Spinal cord (tissue), 10 donors: Measurements from ENCODE around the gene CDC27. TPM values are rescaled to one million over a fixed set of nuclear protein-coding genes. Genes with fewer than 3 reads are reported as not detected.
"Not testable (repeated sequence)": the region's sequence is repeated elsewhere in the genome, so short reads cannot be mapped to it uniquely, and the experiment has no call there.

Experiments
- DNase-seq, 6 donors: peaks; one replicate each; pipeline versions ENCODE4 v3.0.0 to v3.0.0-alpha.2; 2013 to 2015; ENCODE audit warnings: low spot score in 6 of 6, low read depth in 4 of 6
- H3K27ac ChIP-seq: one replicate; pipeline ENCODE4 v1.5.1; 2013; ENCODE audit warnings: low read depth, low read length, control low read depth
- H3K27me3 ChIP-seq: one replicate; pipeline ENCODE4 v1.6.1; 2013; ENCODE audit warnings: low read length; ENCODE audit not compliant: control insufficient read depth, insufficient read depth
- H3K36me3 ChIP-seq: one replicate; pipeline ENCODE4 v1.6.1; 2013; ENCODE audit warnings: low read length; ENCODE audit not compliant: control insufficient read depth, insufficient read depth
- H3K4me1 ChIP-seq: one replicate; pipeline ENCODE4 v1.6.1; 2013; ENCODE audit warnings: low read length; ENCODE audit not compliant: control insufficient read depth, insufficient read depth
- H3K4me3 ChIP-seq: one replicate; pipeline ENCODE4 v1.5.1; 2013; ENCODE audit warnings: low read depth, low read length, control low read depth
- H3K9me3 ChIP-seq: one replicate; pipeline ENCODE4 v1.6.1; 2013; ENCODE audit warnings: low read length; ENCODE audit not compliant: control insufficient read depth, insufficient read depth
- WGBS: methylation state at CpG from one replicate; pipeline ENCODE4 v1.1.5; 2013; ENCODE audit warnings: missing lambda C conversion rate; ENCODE audit not compliant: insufficient coverage; 5-methylcytosine and 5-hydroxymethylcytosine counted together
- polyA plus RNA-seq, 2 donors: library from polyadenylated mRNA; unstranded; fragments of 120-200 nt; gene quantifications; one replicate each; pipeline ENCODE4 v1.2.1, GENCODE V29; 2013; ENCODE audit not compliant: insufficient read length in 2 of 2
- total RNA-seq, 2 donors: library from RNA; depleted of rRNA in 1 of 2; stranded (reverse); fragments of 120-200 nt in 1 of 2; fragments of >200 nt in 1 of 2; gene quantifications; one replicate each; pipeline versions ENCODE4 v1.2.3 to v1.2.4, GENCODE V29; 2013 to 2014
- donor health status: healthy.

Gene CDC27
- total and polyA plus RNA-seq, 4 donors = 38.2 to 121 (median 66.3) TPM

- Histone ChIP-seq H3K4me3 (no peak overlapping the region), H3K4me1 (no peaks in the 10 kb centered on the region), H3K36me3 (no peaks in the 10 kb centered on the region), H3K9me3 (no peaks in the 10 kb centered on the region), H3K27ac (no peak overlapping the region), H3K27me3 (peaks cover 2% of the 10 kb centered on the region)
- no peak for DNase-seq
- 91% methylated on average over 9 of the region's 10 CpGs for WGBS
Measured at GRCh38 chr17:47230864-47231263, 41.8 kb upstream of the CDC27 start.

DNA sequence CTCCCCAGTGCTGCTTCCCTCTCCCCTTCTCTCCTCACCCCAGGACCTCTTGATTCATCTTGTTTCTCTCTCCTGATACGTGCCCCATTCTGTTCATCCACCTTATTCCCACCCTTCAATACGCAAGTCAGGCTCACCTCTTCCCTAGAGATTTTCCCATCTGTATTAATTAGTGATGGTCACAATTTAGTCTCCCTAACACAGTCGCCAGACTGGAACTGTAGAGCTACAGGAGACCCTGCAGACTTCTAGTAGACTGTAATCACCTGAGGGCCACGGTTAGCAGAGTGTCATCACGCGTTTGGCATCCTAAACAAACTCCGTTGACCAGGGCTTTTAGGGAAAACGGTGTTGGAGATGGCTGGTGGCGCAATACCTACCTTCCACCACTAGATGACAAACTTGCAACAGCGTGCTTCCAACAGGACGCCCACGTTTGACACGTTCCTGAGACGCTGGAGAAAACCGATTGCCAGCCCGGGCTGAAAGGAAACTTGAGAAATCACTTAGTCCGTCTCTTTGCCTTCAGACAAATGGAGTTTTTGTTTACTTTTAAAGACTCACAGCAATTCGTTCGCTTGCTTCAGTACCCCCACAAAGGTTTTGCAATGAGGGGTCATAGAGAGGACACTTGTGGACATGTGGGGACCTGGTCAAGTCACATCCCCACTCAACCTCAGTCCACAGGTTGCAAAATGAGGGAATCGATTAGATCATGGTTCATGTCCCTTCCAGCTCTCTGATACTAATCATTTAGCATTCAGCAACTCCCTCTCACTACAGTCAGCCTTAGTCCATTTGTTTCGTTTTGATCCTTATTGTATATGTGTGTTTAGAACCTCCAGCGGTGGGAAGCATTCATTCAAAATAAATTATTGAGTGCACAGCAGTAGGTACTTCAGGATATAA, 40.7 kb upstream of the CDC27 start:
- Histone ChIP-seq H3K4me3 (peak overlapping the region; percentile 10), H3K27ac (no peak overlapping the region), H3K9me3 (no peaks in the 10 kb centered on the region), H3K36me3 (no peaks in the 10 kb centered on the region), H3K27me3 (peaks cover 2% of the 10 kb centered on the region), H3K4me1 (peaks cover 2% of the 10 kb centered on the region)
- WGBS = 0% methylated on average over 12 of the region's 22 CpGs
- DNase-seq = peak; percentile 68 to 96 (median 79)

- H3K9me3 ChIP-seq = peaks cover 2% of the 10 kb centered on the region
- peaks cover 2% of the 10 kb centered on the region for H3K27me3 ChIP-seq
- WGBS = 93% methylated on average over 2 of the region's 2 CpGs
- DNase-seq = no peak
- no peak overlapping the region for H3K27ac ChIP-seq
- H3K4me3 ChIP-seq = no peak overlapping the region
- peaks cover 5% of the 10 kb centered on the region for H3K4me1 ChIP-seq
- H3K36me3 ChIP-seq = no peaks in the 10 kb centered on the region
Measured at GRCh38 chr17:47227862-47228261, 38.8 kb upstream of the CDC27 start.

DNA sequence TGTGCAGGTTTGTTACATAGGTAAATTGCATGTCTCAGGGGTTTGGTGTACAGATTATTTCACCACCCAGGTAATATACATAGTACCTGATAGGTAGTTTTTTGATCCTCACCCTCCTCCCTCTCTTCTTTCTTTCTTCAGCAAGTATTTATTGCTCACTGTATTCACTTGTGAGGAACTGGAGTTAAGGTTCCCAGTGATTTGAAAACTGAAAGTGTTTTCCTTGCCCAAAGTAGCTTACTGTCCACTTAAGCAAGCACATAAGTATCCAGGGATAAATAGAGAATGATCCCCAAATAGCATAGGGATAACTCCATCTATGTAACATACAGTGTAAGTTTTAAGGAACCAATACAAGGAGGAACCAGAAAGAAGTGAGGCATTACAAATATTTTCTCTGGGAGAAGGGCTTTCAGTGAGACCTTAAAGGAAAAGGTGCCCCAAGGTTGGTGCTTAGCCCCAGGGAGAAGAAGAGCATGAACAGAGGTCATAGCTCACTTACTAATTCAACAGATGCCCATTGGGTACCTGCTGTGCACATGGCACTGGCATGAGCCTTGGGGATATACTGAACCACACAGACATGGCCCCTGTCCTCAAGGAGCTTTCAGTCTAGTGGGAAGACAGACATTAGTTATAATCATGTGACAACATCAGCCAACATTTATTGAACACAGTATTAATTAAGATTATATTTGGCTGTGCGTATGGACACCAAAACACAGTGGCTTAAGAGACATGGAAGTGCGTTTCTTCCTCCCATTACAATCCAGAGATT, 37.0 kb upstream of the CDC27 start:
- H3K4me1 ChIP-seq = peaks cover 5% of the 10 kb centered on the region
- no peak for DNase-seq
- peaks cover 2% of the 10 kb centered on the region for H3K9me3 ChIP-seq
- H3K27me3 ChIP-seq = peaks cover 2% of the 10 kb centered on the region
- H3K4me3 ChIP-seq = no peak overlapping the region
- WGBS = 93% methylated on average over 2 of the region's 2 CpGs
- peak overlapping the region; percentile 63 for H3K27ac ChIP-seq
- H3K36me3 ChIP-seq = no peaks in the 10 kb centered on the region

GRCh38 chr17:47225436-47225858, 36.4 kb upstream of the CDC27 start:
- H3K9me3 ChIP-seq = peaks cover 2% of the 10 kb centered on the region
- peak in 2 of 6 donors; percentile 23 to 63 for DNase-seq
- H3K4me1 ChIP-seq = peaks cover 8% of the 10 kb centered on the region
- WGBS = 20% methylated on average over 1 of the region's 3 CpGs
- peak overlapping the region; percentile 63 for H3K27ac ChIP-seq
- no peak overlapping the region for H3K4me3 ChIP-seq
- H3K27me3 ChIP-seq = peaks cover 1% of the 10 kb centered on the region
- no peaks in the 10 kb centered on the region for H3K36me3 ChIP-seq

- Histone ChIP-seq H3K36me3 (no peaks in the 10 kb centered on the region), H3K9me3 (peaks cover 2% of the 10 kb centered on the region), H3K4me3 (no peak overlapping the region), H3K4me1 (peaks cover 8% of the 10 kb centered on the region), H3K27ac (peak overlapping the region; percentile 63), H3K27me3 (no peaks in the 10 kb centered on the region)
- WGBS = 25% methylated on average over 1 of the region's 1 CpG
- DNase-seq = no peak
Measured at GRCh38 chr17:47224966-47225365, 35.9 kb upstream of the CDC27 start.

DNA sequence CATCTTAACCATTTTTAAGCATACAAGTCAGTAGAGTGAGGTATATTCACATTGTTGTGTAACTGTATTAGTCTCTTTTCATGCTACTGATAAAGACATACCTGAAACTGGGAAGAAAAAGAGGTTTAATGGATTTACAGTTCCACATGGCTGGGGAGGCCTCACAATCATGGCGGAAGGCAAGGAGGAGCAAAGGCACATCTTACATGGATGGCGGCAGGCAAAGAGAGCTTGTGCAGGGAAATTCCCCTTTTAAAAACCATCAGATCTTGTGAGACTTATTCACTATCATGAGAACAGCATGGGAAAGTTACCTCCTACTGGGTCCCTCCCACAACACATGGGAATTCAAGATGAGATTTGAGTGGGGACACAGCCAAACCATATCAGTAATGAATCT, 35.0 kb upstream of the CDC27 start:
- no CpG with 5 or more reads among the region's 2 CpGs for WGBS
- not testable (repeated sequence) for H3K27me3 ChIP-seq, H3K27ac ChIP-seq, H3K36me3 ChIP-seq, H3K9me3 ChIP-seq, H3K4me1 ChIP-seq, DNase-seq, H3K4me3 ChIP-seq

DNA sequence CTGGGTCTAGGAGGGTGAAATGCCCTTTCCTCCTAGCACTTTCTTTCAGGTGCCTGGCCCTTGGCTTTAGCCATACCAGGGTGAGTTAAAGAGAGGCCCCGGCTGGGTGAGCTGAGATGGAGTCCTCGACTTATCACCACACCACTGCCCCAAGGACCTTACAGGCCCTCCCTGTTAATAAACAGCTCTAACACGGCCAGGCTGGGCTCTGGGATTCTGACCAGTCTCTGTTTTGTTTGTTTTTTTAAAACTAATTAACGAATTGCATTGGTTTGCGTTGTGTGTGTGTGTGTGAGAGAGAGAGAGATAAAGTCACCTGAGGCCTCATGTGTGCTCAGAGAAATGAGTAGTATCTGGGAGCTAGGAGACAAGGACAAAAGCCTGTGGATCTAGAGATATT, 34.4 kb upstream of the CDC27 start:
- Histone ChIP-seq H3K36me3 (no peaks in the 10 kb centered on the region), H3K4me3 (no peak overlapping the region), H3K27me3 (no peaks in the 10 kb centered on the region), H3K9me3 (peaks cover 2% of the 10 kb centered on the region), H3K4me1 (peaks cover 8% of the 10 kb centered on the region), H3K27ac (no peak overlapping the region)
- WGBS = 88% methylated on average over 2 of the region's 5 CpGs
- DNase-seq = no peak

DNA sequence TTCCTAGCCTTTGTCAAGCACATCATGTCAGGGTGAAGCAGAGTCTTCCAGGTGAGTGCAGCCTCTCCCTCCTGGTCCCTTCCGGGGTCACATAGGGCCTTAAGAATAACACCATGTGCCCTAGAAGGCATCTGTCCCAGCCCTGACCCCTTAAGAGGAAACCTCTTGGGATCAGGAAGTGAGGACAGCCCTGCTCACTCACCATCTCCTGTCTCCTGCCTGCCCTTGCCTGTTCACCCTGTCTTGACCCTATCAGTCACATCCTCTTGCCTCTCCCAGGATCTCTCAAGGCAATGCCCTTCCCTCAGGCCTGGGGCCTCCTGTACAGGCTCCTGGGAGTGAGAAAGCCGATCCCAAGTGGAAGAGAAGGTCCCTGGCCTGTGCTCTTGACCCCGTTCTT, 33.9 kb upstream of the CDC27 start:
- H3K36me3 ChIP-seq = no peaks in the 10 kb centered on the region
- no peak overlapping the region for H3K27ac ChIP-seq
- H3K4me1 ChIP-seq = peaks cover 8% of the 10 kb centered on the region
- H3K27me3 ChIP-seq = no peaks in the 10 kb centered on the region
- WGBS = 87% methylated on average over 2 of the region's 3 CpGs
- peaks cover 2% of the 10 kb centered on the region for H3K9me3 ChIP-seq
- no peak overlapping the region for H3K4me3 ChIP-seq
- DNase-seq = no peak
